K562 (cell line): ENCODE data around the gene SOWAHA. TPM values are rescaled to one million over a fixed set of nuclear protein-coding genes. Genes with fewer than 3 reads are reported as not detected.

Experiments used
- ATF1 ChIP-seq, 2 experiments: fragments of 450-650 bp in 1 of 2; IDR thresholded peaks; 2 replicates each; pipeline ENCODE4 v1.6.1; 2016; ENCODE audit warnings: missing compliant biosample characterization in 1 of 2, missing genetic modification characterization in 1 of 2
- CLOCK ChIP-seq: fragments of 250-450 bp; sonication (Bioruptor Pico); IDR thresholded peaks from 2 replicates; pipeline ENCODE4 v1.4.0; 2020; ENCODE audit warnings: mild to moderate bottlenecking, moderate library complexity, borderline replicate concordance
- GABPB1 ChIP-seq: sonication (generic); formaldehyde crosslinking; IDR thresholded peaks from 2 replicates; pipeline ENCODE4 v1.8.0; 2022; ENCODE audit warnings: mild to moderate bottlenecking, missing genetic modification reagents
- MAFF ChIP-seq: IDR thresholded peaks from 2 replicates; pipeline ENCODE4 v1.6.1; 2012; ENCODE audit warnings: low read length, improper control_type of control experiment
- MCM3 ChIP-seq: fragments of 450-650 bp; IDR thresholded peaks from 2 replicates; pipeline ENCODE4 v1.6.1; 2016
- MEF2A ChIP-seq: IDR thresholded peaks from 2 replicates; pipeline ENCODE4 v1.6.1; 2011; ENCODE audit warnings: low read depth, mild to moderate bottlenecking, low read length, moderate library complexity; ENCODE audit not compliant: control insufficient read depth
- MEF2D ChIP-seq: conservative IDR thresholded peaks from 2 replicates; pipeline ENCODE4 v1.6.1; 2016; ENCODE audit warnings: low read depth, missing genetic modification characterization, missing compliant biosample characterization
- NEUROD1 ChIP-seq: fragments of 150-350 bp; IDR thresholded peaks from 2 replicates; pipeline ENCODE4 v1.6.1; 2014; ENCODE audit warnings: borderline replicate concordance, low read length, low read depth; ENCODE audit not compliant: partially characterized antibody
- NFE2 ChIP-seq: IDR thresholded peaks from 2 replicates; pipeline ENCODE4 v1.6.1; 2014; ENCODE audit warnings: antibody characterized with exemption, low read depth
- NFIX ChIP-seq: fragments of 250-450 bp; sonication (Bioruptor Pico); IDR thresholded peaks from 2 replicates; pipeline ENCODE4 v1.4.0; 2020; ENCODE audit warnings: low read depth, mild to moderate bottlenecking, moderate library complexity
- POLR3A ChIP-seq: IDR thresholded peaks from 2 replicates; pipeline ENCODE4 v1.6.1; 2011; ENCODE audit warnings: borderline replicate concordance, mild to moderate bottlenecking, moderate library complexity; ENCODE audit not compliant: insufficient read length, insufficient read depth; ENCODE audit errors: extremely low read depth
- RBM15 ChIP-seq: fragments of 200-400 bp; formaldehyde crosslinking; IDR thresholded peaks from 2 replicates; pipeline ENCODE4 v1.6.1; 2018; ENCODE audit warnings: mild to moderate bottlenecking, low read length, moderate library complexity; ENCODE audit not compliant: insufficient read depth
- SIN3B ChIP-seq: fragments of 450-650 bp; IDR thresholded peaks from 2 replicates; pipeline ENCODE4 v1.6.1; 2017; ENCODE audit warnings: low read depth, mild to moderate bottlenecking, moderate library complexity
- SMC3 ChIP-seq: conservative IDR thresholded peaks from 2 replicates; pipeline ENCODE4 v1.6.1; 2011; ENCODE audit warnings: low read depth, low read length, improper control_type of control experiment; ENCODE audit not compliant: insufficient read depth
- TEAD4 ChIP-seq, 2 experiments: sonication (generic) in 1 of 2; formaldehyde crosslinking in 1 of 2; IDR thresholded peaks; 2 replicates each; pipeline versions ENCODE4 v1.6.1 to v1.8.0; 2012 to 2022; ENCODE audit warnings: borderline replicate concordance in 1 of 2, inconsistent platforms in 1 of 2, low read length in 1 of 2, mild to moderate bottlenecking in 1 of 2, missing genetic modification reagents in 1 of 2
- ZNF3 ChIP-seq: fragments of 250-450 bp; sonication (Bioruptor Pico); IDR thresholded peaks from 2 replicates; pipeline ENCODE4 v1.5.0; 2021; ENCODE audit warnings: mild to moderate bottlenecking, moderate library complexity
- ZNF449 ChIP-seq: fragments of 250-450 bp; sonication (Bioruptor Pico); IDR thresholded peaks from 2 replicates; pipeline ENCODE4 v1.8.0; 2022; ENCODE audit warnings: moderate library complexity, mild to moderate bottlenecking, inconsistent platforms
- polyA plus RNA-seq, 8 experiments: library from polyadenylated mRNA; depleted of rRNA in 4 of 8; stranded (reverse) in 5 of 8; unstranded in 3 of 8; fragments of >200 nt; fragmentation: Nextera tagmentation in 2 of 8; fragmentation: Illumina TruSeq in 1 of 8; extraction: Ambion mirVana in 2 of 8; extraction: Trizol in 1 of 8; gene quantifications; 2 replicates each; pipeline versions ENCODE4 v1.2.1 to v1.2.3, GENCODE V29; 2011 to 2014; ENCODE audit warnings: inconsistent platforms in 1 of 8, missing spikeins in 1 of 8
- total RNA-seq, 7 experiments: library from RNA; depleted of rRNA in 6 of 7; stranded (reverse); fragments of >200 nt in 6 of 7; fragmentation: Illumina TruSeq in 2 of 7; extraction: Trizol in 2 of 7; gene quantifications; 2 replicates each; pipeline versions ENCODE4 v1.2.1 to v1.2.3, GENCODE V29; 2011 to 2021; ENCODE audit warnings: low replicate concordance in 1 of 7
- TF ChIP-seq, protein P1 (sequence below): sonication (generic); formaldehyde crosslinking; IDR thresholded peaks from 2 replicates; pipeline ENCODE4 v1.8.0; 2022; ENCODE audit warnings: mild to moderate bottlenecking, missing genetic modification reagents
- TF ChIP-seq, protein P2 (sequence below): fragments of 450-650 bp; formaldehyde crosslinking; IDR thresholded peaks from 2 replicates; pipeline ENCODE4 v1.4.0; 2022; ENCODE audit warnings: missing genetic modification characterization
- TF ChIP-seq, protein P3 (sequence below): fragments of 200-800 bp; sonication (Bioruptor generic); IDR thresholded peaks from 2 replicates; pipeline ENCODE4 v1.6.1; 2017; ENCODE audit warnings: missing genetic modification characterization, missing compliant biosample characterization

Gene SOWAHA
- total and polyA plus RNA-seq, 9 of the 15 experiments (the other 6 are each of a cell fraction or from before 2014, with no cell fraction given): not detected

GRCh38 chr5:132790201-132790865 lies 22.8 kb upstream of the SOWAHA start (continued):
- TF ChIP-seq NEUROD1: no peak
- TF ChIP-seq, protein P1, sequence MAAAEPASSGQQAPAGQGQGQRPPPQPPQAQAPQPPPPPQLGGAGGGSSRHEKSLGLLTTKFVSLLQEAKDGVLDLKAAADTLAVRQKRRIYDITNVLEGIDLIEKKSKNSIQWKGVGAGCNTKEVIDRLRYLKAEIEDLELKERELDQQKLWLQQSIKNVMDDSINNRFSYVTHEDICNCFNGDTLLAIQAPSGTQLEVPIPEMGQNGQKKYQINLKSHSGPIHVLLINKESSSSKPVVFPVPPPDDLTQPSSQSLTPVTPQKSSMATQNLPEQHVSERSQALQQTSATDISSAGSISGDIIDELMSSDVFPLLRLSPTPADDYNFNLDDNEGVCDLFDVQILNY (CRISPR knock-in tag): no peak
- no peak; the same call in 1 of the 2 replicates for TF ChIP-seq MEF2D (tag)
- TF ChIP-seq MCM3: no peak
- no peak for TF ChIP-seq MEF2A
- no peak for TF ChIP-seq ATF1 (CRISPR knock-in tag; IDR thresholded peaks at IDR 0.05)
- no peak for TF ChIP-seq ATF1 (tag; IDR thresholded peaks at IDR 0.05)
- TF ChIP-seq CLOCK (CRISPR knock-in tag): no peak
- no peak for TF ChIP-seq RBM15
- no peak for TF ChIP-seq SMC3
- TF ChIP-seq GABPB1 (CRISPR knock-in tag): no peak
- no peak for TF ChIP-seq POLR3A
- TF ChIP-seq NFE2: no peak
- TF ChIP-seq, protein P2, sequence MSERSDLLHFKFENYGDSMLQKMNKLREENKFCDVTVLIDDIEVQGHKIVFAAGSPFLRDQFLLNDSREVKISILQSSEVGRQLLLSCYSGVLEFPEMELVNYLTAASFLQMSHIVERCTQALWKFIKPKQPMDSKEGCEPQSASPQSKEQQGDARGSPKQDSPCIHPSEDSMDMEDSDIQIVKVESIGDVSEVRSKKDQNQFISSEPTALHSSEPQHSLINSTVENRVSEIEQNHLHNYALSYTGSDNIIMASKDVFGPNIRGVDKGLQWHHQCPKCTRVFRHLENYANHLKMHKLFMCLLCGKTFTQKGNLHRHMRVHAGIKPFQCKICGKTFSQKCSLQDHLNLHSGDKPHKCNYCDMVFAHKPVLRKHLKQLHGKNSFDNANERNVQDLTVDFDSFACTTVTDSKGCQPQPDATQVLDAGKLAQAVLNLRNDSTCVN (CRISPR knock-in tag): no peak
- no peak for TF ChIP-seq MAFF
- TF ChIP-seq, protein P3, sequence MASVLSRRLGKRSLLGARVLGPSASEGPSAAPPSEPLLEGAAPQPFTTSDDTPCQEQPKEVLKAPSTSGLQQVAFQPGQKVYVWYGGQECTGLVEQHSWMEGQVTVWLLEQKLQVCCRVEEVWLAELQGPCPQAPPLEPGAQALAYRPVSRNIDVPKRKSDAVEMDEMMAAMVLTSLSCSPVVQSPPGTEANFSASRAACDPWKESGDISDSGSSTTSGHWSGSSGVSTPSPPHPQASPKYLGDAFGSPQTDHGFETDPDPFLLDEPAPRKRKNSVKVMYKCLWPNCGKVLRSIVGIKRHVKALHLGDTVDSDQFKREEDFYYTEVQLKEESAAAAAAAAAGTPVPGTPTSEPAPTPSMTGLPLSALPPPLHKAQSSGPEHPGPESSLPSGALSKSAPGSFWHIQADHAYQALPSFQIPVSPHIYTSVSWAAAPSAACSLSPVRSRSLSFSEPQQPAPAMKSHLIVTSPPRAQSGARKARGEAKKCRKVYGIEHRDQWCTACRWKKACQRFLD (CRISPR knock-in tag): peak; percentile 36; the same call in 1 of the 2 replicates
- no peak for TF ChIP-seq SIN3B
- peak; percentile 41; the same call in 1 of the 2 replicates for TF ChIP-seq TEAD4 (IDR thresholded peaks at IDR 0.05; ENCODE audit: low read length)
- TF ChIP-seq TEAD4 (CRISPR knock-in tag; IDR thresholded peaks at IDR 0.05; ENCODE audit: borderline replicate concordance): no peak
- no peak for TF ChIP-seq ZNF3 (CRISPR knock-in tag)
- no peak for TF ChIP-seq NFIX (CRISPR knock-in tag)
- TF ChIP-seq ZNF449 (CRISPR knock-in tag): no peak
